A673 (cell line): Measurements from ENCODE around the gene GBP5.

Source experiments
- EZH2 ChIP-seq: fragments of 200-600 bp; sonication (generic); IDR thresholded peaks from 2 replicates; pipeline ENCODE4 v1.6.1; 2017; ENCODE audit warnings: borderline replicate concordance, low read depth, mild to moderate bottlenecking, mixed read lengths, antibody characterized with exemption, low read length; ENCODE audit not compliant: poor library complexity, severe bottlenecking
- TF ChIP-seq, protein P1 (sequence below): fragments of 300-800, 200-600 bp; sonication (generic); conservative IDR thresholded peaks from 2 replicates; pipeline ENCODE4 v1.5.1; 2017; ENCODE audit warnings: low read depth, mild to moderate bottlenecking, antibody characterized with exemption, low read length, moderate library complexity, mixed read lengths

DNA sequence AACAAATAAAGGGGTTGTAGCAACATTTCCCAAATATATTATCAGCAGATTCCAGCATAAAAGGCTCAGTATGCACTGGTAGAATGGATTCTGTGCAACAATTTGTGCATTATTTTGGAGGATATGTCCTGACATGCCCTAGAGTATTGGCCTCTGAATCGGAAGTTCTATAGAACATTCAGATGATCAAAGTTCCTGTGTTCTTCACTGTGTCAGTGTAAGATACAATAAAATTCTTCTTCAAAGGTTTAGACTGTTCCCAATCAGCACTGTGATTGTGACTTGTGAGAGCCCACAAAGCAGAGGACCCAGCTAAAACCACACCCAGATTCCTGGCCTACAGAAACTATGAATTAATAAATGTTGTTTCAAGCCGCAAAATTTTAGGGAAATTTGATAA is 33.6 kb upstream of the GBP5 start:
- TF ChIP-seq, protein P1, sequence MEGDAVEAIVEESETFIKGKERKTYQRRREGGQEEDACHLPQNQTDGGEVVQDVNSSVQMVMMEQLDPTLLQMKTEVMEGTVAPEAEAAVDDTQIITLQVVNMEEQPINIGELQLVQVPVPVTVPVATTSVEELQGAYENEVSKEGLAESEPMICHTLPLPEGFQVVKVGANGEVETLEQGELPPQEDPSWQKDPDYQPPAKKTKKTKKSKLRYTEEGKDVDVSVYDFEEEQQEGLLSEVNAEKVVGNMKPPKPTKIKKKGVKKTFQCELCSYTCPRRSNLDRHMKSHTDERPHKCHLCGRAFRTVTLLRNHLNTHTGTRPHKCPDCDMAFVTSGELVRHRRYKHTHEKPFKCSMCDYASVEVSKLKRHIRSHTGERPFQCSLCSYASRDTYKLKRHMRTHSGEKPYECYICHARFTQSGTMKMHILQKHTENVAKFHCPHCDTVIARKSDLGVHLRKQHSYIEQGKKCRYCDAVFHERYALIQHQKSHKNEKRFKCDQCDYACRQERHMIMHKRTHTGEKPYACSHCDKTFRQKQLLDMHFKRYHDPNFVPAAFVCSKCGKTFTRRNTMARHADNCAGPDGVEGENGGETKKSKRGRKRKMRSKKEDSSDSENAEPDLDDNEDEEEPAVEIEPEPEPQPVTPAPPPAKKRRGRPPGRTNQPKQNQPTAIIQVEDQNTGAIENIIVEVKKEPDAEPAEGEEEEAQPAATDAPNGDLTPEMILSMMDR = no peak
- TF ChIP-seq EZH2 = no peak
